Adipose tissue (tissue), 3 donors: ENCODE measurements around the gene NME9. TPM values are rescaled to one million over a fixed set of nuclear protein-coding genes. Genes with fewer than 3 reads are reported as not detected.
"Not testable (repeated sequence)": the region's sequence is repeated elsewhere in the genome, so short reads cannot be mapped to it uniquely, and the experiment has no call there.

Experiments
- H3K27ac ChIP-seq: one replicate; pipeline ENCODE4 v1.5.1; 2013; ENCODE audit warnings: low read depth, low read length
- WGBS, 3 donors: extraction: QIAGEN DNeasy Blood & Tissue Kit; methylation state at CpG; one replicate each; pipeline ENCODE4 v1.1.7; 2013; 5-methylcytosine and 5-hydroxymethylcytosine counted together
- polyA plus RNA-seq, 3 donors: library from polyadenylated mRNA; stranded (reverse); fragments of 200-250 nt; gene quantifications; one replicate each; pipeline ENCODE4 v1.2.3, GENCODE V29; 2013
- donor health status: healthy with polysubstance abuse.
- donor health status: Bipolar disorder and iron deficiency.
- donor health status: healthy.

Gene NME9, protein sequence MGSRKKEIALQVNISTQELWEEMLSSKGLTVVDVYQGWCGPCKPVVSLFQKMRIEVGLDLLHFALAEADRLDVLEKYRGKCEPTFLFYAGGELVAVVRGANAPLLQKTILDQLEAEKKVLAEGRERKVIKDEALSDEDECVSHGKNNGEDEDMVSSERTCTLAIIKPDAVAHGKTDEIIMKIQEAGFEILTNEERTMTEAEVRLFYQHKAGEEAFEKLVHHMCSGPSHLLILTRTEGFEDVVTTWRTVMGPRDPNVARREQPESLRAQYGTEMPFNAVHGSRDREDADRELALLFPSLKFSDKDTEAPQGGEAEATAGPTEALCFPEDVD
- under 1 TPM; 0.15 to 0.74 (median 0.56) TPM for polyA plus RNA-seq

DNA sequence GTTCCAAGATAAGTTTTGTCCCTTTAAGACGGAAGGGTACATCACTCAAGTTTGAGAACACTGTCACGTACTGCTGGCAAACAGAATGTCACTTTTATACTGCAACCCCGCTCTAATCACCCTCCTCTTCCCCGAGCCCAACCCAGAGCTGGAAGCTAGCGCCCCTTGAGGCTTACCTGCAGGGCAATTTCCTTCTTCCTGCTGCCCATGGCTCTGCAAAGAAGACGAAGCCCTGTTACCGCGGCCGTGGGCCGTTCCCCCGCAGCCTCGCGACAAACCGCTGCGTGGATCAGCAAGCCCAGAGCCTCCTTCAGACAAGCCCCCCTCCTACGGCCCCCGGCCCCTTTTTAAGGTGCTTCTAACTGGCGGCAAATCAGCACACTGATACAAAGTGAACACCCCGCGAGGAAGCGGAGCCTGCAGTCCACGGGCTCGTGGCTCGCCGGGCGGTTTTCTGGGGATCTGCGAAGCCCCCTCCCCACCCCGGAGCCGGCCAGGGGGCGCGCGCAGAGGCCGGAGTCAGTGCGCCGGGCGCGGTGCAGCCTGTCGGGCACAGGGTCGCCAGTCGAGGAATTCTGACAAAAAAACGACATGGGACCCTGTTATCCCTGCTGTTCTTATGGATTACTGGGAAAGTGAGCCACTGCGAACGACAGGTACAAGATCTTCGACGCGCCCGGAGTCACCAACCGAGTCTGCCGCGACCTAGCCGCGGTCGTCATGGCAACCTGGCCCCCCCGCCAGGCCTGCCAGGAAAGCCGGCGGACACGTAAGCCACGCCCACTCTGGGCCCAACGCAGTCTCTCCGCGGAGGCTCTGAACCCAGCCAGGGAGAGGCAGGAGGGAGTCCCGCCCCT lies at the start of gene NME9:
Gene NME9 (minus strand): TSS at position 725 of the 857 bp plus-strand sequence. CDS start 516 bp downstream, at position 209.
- no peak within 1 kb of the TSS for H3K27ac ChIP-seq
- 0 to 1% (median 1%) methylated on average over 60 to 62 of the region's 62 CpGs for WGBS, 3 donors

DNA sequence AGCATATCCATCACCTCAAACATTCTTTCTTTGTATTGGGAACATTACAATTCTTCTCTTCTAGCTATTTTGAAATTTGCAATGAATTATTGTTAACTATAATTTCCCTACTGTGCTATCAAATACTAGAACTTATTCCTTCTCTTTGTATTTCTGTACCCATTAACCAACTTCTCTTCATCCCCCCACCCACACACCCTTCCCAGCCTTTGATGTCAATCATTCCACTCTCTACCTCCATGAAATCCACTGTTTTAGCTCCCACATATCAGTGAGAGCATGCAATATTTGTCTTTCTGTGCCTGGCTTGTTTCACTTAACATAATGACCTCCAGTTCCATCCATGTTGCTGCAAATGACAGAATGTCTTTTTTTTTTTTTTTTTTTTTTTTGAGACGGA lies 49.3 kb upstream of the NME9 start:
- no peak overlapping the region for H3K27ac ChIP-seq
- WGBS, 3 donors: 86 to 100% (median 96%) methylated on average over 1 of the region's 1 CpG

DNA sequence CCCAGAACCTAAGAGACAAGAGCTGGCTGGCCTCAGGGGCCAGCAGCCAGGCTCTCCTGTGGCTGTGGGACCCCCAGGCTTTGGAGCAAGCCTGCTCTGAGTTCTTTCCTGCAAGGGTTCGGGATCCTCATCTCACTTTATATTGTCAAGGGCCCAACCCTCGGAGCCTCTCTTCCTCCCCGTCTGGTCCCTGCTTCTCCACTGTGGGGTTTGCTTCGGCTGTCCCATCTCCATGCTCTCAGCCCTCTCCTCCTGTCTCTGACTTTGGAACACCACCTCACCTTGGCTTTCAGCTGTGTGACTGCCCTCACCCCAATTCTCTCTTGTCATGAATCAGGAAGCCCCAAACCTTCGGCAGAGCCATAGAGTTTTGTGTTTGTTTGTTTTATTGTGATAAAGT lies 48.7 kb upstream of the NME9 start:
- WGBS, 3 donors: 93 to 95% (median 93%) methylated on average over 5 of the region's 5 CpGs
- no peak overlapping the region for H3K27ac ChIP-seq

DNA sequence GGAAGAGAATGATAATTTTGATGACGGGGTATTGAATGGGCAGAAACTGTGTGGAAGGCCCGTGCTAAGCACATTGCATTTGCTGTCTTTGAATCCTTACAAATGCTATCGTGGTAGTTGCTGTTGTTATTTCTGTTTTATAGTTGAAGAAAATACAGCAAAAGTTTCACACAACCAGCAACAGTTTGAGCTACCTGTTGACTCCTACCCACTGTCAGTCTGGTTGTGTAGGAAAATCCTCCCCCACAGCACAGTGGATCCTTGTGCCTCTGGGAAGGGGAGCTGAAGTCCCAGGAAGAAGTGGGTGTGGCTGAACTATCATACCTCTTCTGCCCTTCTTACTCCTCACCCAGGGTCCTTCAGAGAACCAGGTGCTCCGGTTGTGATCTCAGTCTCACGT lies 48.2 kb upstream of the NME9 start:
- whole genome bisulfite sequencing, 3 donors: 77 to 84% (median 83%) methylated on average over 5 of the region's 5 CpGs

DNA sequence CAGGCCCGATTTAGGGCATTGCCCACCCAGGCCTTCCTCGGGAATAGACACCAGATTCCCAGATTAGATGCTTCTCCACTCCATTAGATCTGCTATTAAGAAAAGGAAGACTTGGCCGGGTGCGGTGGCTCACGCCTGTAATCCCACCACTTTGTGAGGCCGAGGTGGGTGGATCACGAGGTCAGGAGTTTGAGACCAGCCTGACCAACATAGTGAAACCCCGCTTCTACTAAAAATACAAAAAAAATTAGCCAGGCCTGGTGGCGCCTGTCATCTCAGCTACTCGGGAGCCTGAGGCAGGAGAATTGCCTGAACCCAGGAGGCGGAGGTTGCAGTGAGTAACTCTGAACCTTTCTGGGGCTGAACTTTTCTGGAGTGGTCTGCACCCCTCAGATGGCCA lies 47.6 kb upstream of the NME9 start:
- WGBS, 3 donors: 92 to 95% (median 95%) methylated on average over 11 of the region's 11 CpGs
- H3K27ac ChIP-seq: not testable (repeated sequence)

More for the DNA sequence above, 48.2 kb upstream of the NME9 start:
- no peak overlapping the region for H3K27ac ChIP-seq

DNA sequence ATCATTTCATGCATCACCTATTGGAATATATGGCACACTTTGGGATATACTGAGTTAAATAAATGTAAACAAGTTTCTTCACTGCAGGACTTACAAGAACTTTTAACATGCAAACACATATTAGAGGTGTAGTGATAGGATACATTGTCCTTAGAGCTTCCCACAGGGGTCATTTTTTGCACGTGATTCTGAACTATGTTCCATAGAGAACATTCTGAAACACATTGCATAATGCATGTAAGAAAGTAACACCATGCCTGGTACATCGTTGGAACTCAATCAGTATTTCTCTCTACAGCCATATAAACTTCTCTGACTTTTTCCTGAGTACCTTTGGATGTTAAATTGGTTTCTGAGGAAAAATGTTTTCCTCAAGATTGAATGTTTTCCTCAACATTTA lies 47.0 kb upstream of the NME9 start:
- H3K27ac ChIP-seq: no peak overlapping the region
- WGBS, 3 donors: 68 to 80% (median 80%) methylated on average over 2 of the region's 2 CpGs

DNA sequence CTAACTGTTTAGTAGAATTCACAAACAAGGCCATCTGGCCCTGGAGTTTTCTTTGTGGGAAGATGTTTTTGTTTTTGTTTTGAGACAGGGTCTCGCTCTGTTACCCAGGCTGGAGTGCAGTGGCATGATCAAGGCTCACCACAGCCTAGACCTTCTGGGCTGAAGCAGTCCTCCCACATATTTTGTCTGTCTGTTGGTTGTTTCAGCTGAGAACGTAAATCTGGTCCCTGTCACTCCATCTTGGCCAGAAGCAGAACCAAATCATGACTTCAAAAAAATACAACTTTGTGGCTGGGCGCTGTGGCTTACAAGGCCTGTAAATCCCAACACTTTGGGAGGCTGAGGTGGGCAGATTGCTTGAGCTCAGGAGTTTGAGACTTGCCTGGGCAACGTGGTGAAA lies 45.8 kb upstream of the NME9 start:
- 80 to 86% (median 84%) methylated on average over 4 of the region's 4 CpGs for WGBS, 3 donors
- no peak overlapping the region for H3K27ac ChIP-seq

DNA sequence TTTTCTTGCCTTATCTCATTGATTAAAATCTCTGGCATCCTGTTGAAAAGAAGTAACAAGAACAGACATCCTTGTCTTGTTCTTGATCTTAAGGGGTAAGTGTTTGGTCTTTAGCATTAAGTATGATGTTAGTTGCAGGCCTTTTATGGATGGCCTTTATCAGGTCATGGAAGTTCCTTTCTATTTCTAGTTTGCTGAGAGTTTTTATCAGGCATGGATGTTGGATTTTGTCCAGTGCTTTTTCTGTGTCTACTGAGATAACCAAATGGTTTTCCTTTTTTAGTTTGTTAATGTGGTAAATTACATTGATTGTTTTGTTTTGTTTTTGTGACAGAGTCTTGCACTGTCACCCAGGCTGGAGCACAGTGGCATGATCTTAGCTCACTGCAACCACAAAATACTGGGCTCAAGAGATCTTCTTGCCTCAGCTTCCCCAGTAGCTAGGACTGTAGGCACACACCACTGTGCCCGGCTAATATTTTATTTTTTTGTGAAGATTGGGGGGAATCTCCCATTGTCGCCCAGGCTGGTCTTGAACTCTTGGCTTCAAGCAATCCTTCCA lies 45.0 kb upstream of the NME9 start:
- WGBS, 3 donors: 46 to 73% (median 70%) methylated on average over 2 of the region's 2 CpGs
- H3K27ac ChIP-seq: no peak overlapping the region

DNA sequence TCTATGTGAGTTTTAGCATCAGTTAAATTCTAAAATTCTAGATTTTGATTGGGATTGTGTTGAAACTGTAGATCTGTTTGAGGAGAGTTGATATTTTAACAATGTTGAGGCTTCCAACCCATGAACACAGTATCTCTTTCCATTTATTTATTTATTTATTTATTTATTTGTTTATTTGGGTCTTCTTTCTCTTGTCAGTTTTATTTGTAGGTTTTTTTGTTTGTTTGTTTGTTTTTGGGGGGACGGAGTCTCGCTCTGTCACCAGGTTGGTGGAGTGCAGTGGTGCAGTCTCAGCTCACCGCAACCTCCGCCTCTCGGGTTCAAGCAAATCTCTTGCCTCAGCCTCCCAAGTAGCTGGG lies 44.1 kb upstream of the NME9 start:
- 97 to 100% (median 99%) methylated on average over 5 of the region's 5 CpGs for WGBS, 3 donors
- H3K27ac ChIP-seq: no peak overlapping the region

DNA sequence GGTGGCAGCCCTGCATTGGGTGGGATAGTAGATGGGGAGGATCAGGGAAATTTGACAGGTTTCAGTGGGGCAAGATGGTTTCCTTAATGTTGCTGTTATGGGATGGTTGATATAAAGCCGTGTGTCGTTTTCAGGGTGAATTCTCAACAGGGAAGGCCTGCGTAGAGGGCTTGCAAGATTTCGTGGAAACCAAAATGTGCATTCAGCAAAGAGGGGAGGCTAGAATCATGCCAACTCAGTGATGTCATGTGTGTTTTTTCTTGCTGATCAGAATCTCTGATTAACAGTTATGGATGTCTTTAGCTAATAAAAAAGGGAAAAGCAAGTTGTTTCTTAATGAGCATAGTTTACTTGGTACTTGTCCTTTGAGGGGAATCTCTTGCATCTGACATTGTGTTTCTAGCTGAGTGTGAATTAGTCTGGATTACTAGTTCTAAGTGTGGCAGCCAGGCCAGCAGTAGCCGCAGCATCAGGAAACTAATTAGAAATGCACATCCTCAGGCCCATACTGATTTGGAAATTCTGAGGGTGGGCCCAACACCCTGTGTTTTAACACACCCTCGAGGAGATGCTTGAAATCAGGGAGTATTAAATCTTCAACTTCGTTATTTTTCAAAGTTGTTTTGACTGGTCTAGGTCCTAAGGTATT lies 43.6 kb upstream of the NME9 start:
- 89 to 95% (median 89%) methylated on average over 7 of the region's 7 CpGs for WGBS, 3 donors
- H3K27ac ChIP-seq: no peak overlapping the region

DNA sequence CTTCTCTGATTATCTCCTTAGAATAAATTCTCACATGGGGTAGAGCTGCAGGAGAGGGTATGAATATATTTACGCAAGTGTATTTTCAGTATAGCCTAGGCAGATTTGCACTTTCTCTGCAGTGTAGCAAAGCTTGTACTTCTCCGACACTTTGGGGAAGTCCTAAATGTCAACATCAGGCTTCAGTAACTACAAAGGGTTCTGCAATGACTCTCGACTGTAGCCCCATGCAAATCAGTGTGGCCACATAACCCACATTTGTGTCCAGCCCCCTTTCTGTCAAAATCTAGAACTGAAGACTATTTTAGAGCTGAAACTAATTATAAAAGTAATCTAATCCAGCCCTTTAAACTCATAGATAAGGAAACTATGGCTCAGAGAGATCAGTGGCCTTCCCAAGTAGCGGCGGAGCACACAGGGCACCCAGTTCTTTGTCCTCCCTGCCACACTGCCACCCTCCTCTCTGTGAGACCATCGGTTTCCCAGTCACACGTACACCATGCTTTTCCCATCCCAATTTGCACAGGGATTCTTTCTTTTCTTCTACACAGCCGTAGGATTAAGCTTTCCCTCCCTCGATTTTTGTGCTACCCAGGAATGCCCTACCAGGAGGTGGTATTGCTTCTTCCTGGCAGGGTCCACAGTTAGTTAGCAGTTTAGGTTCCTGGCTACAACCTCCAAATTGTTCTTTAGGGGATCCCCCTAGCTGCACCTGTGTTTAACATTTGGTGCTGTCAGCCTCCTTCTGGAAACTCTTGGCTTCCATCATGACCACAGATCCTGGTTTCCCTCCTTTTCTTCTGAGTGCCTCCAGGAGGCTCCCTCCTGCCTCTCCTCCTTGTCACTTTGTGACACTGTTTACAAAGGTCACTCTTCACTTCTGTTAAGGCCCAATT lies 41.7 kb upstream of the NME9 start:
- 76 to 93% (median 80%) methylated on average over 9 of the region's 9 CpGs for WGBS, 3 donors
- H3K27ac ChIP-seq: no peak overlapping the region

DNA sequence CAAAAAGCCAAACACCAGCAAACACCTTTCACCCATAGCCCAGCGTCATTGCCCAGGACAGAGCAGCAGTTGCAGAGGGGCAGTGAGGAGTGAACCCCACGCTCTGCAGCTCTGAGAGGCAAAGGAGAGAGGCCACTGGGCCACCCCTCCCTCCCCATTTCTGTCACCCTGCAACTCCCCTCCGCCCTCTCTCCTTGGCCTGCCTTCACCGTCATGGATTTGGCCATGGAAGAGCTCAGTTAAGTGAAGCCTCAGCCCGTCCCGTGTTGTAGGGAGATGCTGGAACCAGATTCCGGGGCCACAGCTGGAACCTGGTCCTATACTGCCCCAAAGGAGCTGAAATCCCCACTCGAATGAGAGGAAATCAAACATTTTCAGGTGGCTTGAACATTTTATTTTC lies 40.7 kb upstream of the NME9 start:
- WGBS, 3 donors: 79 to 94% (median 85%) methylated on average over 8 of the region's 8 CpGs

DNA sequence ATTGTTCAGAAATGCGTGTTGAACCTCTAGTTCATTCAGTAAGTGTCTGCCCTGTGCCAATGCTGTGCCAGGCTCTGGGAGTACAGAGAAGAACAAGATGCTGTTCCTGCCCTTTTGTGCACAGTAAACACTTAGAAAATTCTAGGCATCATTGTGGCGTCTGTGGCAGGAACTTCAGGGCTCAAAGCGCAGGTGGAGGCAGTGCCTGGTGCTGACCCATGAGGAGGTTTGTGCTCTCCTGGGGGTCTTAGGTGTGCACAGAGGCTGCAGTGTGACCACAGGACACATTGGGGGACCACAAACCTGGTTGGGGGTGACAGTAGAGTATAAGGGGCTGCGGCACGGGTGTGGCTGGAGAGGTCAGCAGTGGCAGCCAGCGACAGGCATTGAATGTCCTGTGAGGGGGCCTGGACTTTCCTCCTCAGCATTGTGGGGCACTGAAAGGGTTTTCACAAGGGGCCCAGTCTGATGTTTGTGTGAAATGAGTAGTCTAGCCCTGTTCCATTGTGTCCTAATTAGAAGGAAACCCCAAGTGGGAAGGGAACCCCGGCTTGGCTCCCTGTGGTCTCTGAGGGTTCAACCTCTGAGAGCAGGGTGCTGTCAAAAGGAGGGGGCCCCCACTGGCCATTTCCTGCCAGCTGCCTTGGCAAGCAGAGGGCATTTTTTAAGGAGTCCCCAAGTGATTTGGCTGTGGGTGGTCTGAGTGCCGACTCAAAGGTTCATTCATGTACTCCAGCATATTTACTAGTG lies 39.7 kb upstream of the NME9 start:
- 73 to 88% (median 78%) methylated on average over 8 of the region's 8 CpGs for WGBS, 3 donors
- no peak overlapping the region for H3K27ac ChIP-seq

More for the DNA sequence above, 40.7 kb upstream of the NME9 start:
- no peak overlapping the region for H3K27ac ChIP-seq

DNA sequence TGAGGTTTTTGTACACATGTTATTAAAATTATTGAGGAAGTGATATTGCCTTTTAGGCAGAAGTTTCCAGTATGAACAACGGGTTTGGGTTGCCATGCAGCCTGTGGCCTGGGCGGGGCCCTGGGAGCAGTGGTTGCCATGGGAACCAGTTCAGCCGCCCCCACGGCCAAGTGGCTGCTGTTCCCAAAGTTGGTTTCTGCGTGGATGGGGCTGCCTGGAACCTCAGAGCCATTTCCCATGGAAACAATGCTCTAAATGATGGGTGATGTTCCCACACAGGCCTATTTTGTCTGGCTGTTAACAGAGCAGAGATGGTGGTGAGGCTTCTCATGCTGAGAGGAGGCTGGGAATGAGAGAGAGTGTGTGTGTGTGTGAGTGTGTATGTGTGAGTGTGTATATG lies 38.3 kb upstream of the NME9 start:
- H3K27ac ChIP-seq: no peak overlapping the region
- WGBS, 3 donors: 35 to 70% (median 41%) methylated on average over 5 of the region's 5 CpGs

DNA sequence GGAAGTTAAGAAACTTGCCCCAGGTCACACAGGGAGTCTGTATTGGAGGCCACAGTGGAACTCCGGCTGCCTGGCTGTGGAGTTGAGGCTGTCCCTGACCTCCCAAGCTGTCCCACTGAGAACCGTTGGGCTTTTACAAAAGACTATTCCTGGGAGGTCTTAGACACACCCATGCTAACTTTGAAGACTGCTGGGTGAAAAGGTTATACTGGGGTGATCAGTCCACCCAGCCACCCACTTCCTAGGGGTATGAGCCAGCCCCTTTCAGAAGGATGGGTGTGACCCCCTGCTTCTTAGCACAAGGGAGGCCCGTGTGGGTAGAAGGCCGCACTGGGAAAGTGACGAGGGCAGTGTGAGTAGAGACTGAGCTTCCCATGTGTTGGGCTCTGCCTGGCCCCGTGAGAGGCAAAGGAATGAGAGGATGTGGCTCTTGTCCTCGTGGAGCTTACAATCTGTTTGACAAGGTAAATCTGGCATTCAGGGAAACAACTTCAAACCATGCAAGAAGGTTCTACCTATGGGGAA lies 37.7 kb upstream of the NME9 start:
- 72 to 91% (median 73%) methylated on average over 7 of the region's 7 CpGs for WGBS, 3 donors

DNA sequence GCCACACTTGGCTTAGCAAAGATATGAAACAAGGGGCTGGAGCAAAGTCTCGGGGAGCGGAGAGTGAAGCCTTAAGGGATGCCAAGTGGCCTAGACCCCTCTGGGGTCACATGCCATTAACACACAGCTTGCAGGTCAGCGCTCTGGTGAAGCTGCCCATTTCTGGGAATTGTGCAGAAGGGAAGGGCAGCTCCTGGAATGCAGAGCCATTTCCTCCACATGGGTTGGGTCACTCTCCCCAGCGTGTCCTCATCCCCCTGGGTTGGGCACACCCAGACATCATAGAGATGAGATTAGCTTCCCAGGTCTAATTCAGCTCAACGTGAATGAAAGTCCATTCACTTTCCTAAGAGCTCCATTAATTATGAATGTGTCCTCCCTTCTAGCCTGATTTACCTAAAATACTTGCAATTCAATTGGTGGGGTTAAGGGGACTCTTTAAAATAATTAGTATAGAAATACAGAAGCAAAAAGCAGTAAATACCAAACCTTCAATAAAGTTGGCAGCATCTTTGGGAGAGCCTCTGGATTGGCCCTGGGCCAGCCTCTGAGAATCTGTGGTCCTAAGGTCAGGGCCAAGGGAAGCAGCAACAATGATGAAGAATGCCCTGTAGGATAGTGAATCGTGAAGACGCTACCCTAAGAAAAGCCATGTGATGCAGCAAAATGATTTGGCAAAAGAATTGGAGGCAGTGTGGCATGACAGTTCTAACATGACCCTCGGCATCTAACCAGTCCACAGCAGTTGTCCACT lies 36.5 kb upstream of the NME9 start:
- no peak overlapping the region for H3K27ac ChIP-seq
- WGBS, 3 donors: 61 to 81% (median 63%) methylated on average over 8 of the region's 8 CpGs

More for the DNA sequence above, 37.7 kb upstream of the NME9 start:
- no peak overlapping the region for H3K27ac ChIP-seq

DNA sequence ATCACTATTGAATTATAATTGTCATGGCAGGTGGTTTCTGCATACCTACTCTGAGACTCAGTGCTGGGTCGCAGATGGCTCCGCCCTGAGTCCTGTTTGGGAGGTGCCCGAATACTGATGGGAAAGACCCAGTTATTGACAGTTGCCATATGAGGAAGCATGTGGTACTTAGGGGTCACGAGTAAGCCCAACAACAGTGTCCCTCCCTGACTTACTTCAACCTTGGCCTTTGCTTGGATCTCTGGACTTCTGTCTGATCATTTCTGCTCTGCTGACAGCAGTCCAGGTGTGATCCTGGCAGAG lies 35.6 kb upstream of the NME9 start:
- H3K27ac ChIP-seq: no peak overlapping the region
- WGBS, 3 donors: 90 to 98% (median 96%) methylated on average over 4 of the region's 4 CpGs
